Sciatic nerve (tissue), 2 donors: ENCODE results near the gene NUMA1. TPM values are rescaled to one million over a fixed set of nuclear protein-coding genes. Genes with fewer than 3 reads are reported as not detected.

ENCODE experiments used
- ATAC-seq: fragments of 200-7000 bp; cut with Tn5 transposase; one replicate; pipeline ENCODE4 v1.9.1; 2020; ENCODE audit warnings: mild to moderate bottlenecking, moderate library complexity
- DNase-seq: peaks from one replicate; pipeline ENCODE4 v3.0.0-alpha.2; 2020; ENCODE audit warnings: low spot score
- intact Hi-C: fragments of 100-400 bp; cut with DNase I; formaldehyde crosslinking; loops from one replicate; pipeline ENCODE4 v1.14.2; 2022
- total RNA-seq: library from RNA; stranded (reverse); fragmentation: NEBNext Ultra II Directional; extraction: Animal tissue kit (Norgen Biotek cat#: 25700); gene quantifications from one replicate; pipeline ENCODE4 v1.2.1, GENCODE V29; 2021
- donor health status: DM: no; HTN: no; CAD: no.
- donor health status: DM: no; HTN: no; CAD: no.

NUMA1 gene
- total RNA-seq, 1 donor from 2014 or later, result 241 TPM

DNA sequence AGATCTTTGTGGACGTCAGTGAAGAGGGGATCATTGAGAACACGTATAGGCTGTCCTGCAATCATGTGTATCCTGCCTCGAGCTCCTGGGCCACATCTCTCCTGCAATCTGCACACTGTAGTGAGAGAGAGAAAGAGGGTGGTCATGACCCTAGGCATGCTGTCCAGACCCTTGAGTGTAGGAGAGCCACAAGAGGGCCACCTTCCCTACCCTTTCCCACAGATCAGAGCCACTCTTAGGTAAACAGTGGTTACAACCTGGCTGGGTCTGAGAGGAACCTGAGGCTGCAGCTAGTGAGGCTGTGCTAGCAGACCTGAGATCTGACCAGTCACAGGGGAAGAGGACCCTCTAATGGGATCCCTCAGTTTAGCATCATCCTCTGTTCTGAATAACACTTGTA lies 85.6 kb downstream of the NUMA1 start:
- DNase-seq, result no peak
- intact Hi-C loops, result no loop called here

GRCh38 chr11:71992136-71992730 lies 88.1 kb downstream of the NUMA1 start:
- intact Hi-C loops, result no loop called here
- DNase-seq, result no peak
- no peak for ATAC-seq

More for the DNA sequence above, 85.6 kb downstream of the NUMA1 start:
- ATAC-seq, result no peak

DNA sequence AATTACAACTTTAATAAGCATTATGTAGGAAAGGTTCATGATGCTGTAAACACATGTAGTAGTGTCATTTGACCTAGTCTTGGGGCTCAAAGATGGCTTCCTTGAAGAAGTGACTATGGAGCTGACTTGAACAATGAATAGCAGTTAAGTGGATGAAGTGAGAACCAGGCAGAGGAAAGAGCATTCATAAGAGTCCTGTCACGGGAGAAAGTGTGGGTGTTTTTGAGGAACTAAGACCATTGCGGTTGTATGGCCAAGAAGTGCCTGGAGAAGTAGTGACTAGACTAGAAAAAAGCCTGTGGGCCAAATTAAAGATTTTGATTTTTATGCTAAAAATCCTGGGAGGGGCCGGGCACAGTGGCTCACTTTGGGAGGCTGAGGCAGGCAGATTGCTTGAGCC lies 88.8 kb downstream of the NUMA1 start:
- DNase-seq (no peak), ATAC-seq (peak; percentile 64)
- intact Hi-C loops, result no loop called here

DNA sequence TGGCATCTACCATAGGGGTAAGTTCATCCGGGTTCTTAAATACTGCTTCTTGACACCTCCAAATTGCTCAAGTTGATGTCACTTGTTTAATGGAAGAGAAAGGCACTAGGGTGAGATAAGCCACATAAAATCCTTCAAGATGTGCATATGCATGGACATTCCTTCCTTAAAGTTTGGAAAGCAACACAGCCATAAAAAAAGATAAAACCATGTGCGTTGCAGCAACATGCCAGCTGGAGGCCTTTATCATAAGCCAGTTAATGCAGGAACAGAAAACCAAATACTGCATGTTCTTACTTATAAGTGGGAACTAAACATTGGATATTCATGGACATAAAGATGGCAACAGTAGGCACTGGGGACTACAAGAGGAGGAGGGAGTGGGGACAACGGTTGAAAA lies 89.6 kb downstream of the NUMA1 start:
- ATAC-seq (no peak), DNase-seq (no peak)
- intact Hi-C loops, result no loop called here

GRCh38 chr11:71988050-71988449 lies 92.3 kb downstream of the NUMA1 start:
- intact Hi-C loops, result no loop called here
- DNase-seq (no peak), ATAC-seq (peak; percentile 70)

DNA sequence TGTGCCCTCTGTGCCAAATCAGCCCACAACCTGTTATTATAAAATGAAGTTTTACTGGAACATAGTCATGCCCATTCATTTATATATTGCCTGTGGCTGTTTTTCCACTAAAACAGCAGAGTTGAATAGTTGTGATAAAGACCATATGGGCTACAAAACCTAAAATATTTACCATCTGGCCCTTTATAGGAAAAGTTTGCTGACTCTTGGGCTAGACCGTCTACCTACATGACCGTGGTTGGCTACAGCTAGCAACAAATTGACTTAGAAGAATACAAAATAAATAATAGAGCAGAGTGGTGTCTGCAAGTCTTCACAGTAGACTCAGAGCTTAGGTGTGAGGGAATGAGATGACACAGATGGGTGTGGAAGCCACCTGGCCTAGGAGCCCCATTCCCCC lies 92.8 kb downstream of the NUMA1 start:
- intact Hi-C loops, result no loop called here
- DNase-seq (no peak), ATAC-seq (no peak)

- no peak for ATAC-seq
- intact Hi-C loops, result no loop called here
- DNase-seq, result no peak
Observed at GRCh38 chr11:71986131-71986530, 94.2 kb downstream of the NUMA1 start.

DNA sequence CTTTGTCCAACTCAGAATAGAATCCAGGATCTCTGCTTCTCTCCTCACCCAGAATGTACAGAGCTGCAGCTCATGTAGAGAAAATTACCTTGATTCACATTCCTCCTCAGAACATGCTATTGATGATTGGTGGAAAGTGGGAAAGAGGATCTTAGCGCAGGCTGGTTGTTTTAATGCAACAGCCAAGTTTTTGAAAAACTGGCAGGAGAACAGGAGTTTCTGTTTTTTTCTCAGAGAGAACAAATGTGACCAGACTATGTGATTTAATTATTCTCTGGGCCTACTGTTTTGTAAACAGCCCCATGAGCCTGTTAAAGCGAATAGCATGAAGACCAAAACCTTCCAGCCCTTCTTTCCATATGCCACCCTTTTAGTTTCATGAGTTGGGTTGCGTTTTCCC lies 100.7 kb downstream of the NUMA1 start:
- intact Hi-C loops, result no loop called here
- no peak for ATAC-seq

DNA sequence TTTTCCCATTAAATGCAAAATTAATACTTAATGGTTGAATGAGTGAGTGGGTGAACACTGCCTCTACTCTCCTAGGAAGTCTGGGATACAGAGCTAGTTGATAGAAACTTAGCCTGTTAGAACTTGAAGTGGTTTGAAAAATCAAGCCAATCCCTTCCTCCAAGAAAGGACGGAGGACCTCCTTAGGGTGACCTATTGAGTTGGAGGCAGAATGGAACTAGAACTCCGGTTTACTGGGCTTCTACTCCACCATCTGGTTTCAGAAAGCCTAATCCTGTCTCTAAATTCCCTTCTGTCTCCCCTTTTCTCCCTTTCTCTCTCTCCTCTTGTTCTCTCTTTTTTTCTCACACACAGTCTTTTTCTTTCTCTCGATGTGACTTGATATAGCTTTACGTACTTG lies 101.2 kb downstream of the NUMA1 start:
- DNase-seq, result no peak
- no peak for ATAC-seq
- intact Hi-C loops, result no loop called here

More for the DNA sequence above, 100.7 kb downstream of the NUMA1 start:
- DNase-seq, result no peak

GRCh38 chr11:71977743-71978418 lies 102.5 kb downstream of the NUMA1 start:
- intact Hi-C loops, result no loop called here
- DNase-seq, result no peak
- ATAC-seq, result peak; percentile 74

- DNase-seq (no peak), ATAC-seq (no peak)
- intact Hi-C loops, result no loop called here
Observed at GRCh38 chr11:71977090-71977489, 103.3 kb downstream of the NUMA1 start.

DNA sequence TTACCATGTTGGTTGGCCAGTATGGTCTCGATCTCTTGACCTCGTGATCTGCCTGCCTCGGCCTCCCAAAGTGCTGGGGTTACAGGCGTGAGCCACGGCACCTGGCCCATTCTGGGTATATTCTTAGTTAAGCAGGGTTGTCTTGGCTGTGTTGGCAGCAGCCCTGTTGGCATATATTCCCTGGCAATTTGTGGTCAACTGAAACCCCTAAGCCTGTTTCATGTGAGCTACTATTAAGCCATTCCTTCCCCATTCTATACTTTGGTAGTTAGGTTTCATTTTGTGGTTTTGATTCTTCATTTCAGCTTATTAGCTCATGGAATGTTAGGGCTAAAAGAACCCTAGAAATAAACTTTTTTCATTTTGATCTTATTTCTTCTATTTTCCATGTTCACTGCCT lies 103.8 kb downstream of the NUMA1 start:
- DNase-seq (no peak), ATAC-seq (no peak)
- intact Hi-C loops, result no loop called here

- DNase-seq (no peak), ATAC-seq (no peak)
- intact Hi-C loops, result no loop called here
Observed at GRCh38 chr11:71971680-71972079, 108.7 kb downstream of the NUMA1 start.

- DNase-seq, result no peak
- intact Hi-C loops, result no loop called here
- ATAC-seq, result no peak
Observed at GRCh38 chr11:71964641-71965040, 115.7 kb downstream of the NUMA1 start.

- no peak for ATAC-seq
- no peak for DNase-seq
- intact Hi-C loops, result no loop called here
Observed at GRCh38 chr11:71963468-71963867, 116.9 kb downstream of the NUMA1 start.

DNA sequence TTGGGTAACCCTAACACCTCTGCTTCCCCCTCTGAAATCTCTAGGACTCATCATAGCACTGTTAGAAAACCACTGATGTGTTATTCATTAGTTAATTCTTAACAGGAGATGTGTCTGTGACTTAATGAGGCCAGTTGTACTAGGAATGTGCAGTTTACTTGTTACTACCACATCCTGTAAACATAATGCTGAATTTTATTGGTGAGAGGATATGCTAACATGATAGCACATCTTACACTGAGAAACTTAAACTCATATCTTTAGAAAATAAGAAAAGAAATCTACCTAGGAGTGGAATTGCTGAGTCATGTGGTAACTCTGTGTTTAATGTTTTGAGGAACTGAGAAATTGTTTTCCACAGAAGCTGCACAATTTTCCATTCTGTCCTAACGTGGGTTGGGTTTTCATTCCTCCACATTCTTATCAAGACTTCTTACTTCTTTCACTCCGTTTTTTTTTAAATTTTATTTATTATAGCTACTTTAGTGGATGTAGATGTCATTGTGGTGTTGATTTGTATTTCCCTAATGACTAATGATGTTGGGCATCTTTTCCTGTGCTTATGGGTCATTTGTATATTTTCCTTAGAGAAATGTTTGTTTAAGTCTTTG lies 117.8 kb downstream of the NUMA1 start:
- ATAC-seq, result no peak
- no peak for DNase-seq
- intact Hi-C loops, result no loop called here

- intact Hi-C loops, result no loop called here
- no peak for DNase-seq
- no peak for ATAC-seq
Observed at GRCh38 chr11:71955898-71956456, 124.4 kb downstream of the NUMA1 start.
